DOHH2 (cell line): ENCODE measurements around the gene BUD23.
"Not testable (repeated sequence)": the region's sequence is repeated elsewhere in the genome, so short reads cannot be mapped to it uniquely, and the experiment has no call there.

Experiments used
- H3F3A ChIP-seq: fragments of 200-600 bp; sonication (generic), shearing (Covaris generic); 2 replicates; pipeline ENCODE4 v1.6.0; 2016; ENCODE audit warnings: antibody characterized with exemption, mild to moderate bottlenecking; ENCODE audit not compliant: control insufficient read depth, insufficient read depth
- H3K27ac ChIP-seq: fragments of 200-600 bp; sonication (generic); 2 replicates; pipeline ENCODE4 v1.5.1; 2014; ENCODE audit warnings: low read depth, mild to moderate bottlenecking, low read length, moderate library complexity
- H3K27me3 ChIP-seq: fragments of 200-600 bp; sonication (generic); 2 replicates; pipeline ENCODE4 v1.6.1; 2014; ENCODE audit warnings: mild to moderate bottlenecking, low read length, mixed read lengths; ENCODE audit not compliant: control insufficient read depth
- H3K36me3 ChIP-seq: fragments of 200-600 bp; sonication (generic); 2 replicates; pipeline ENCODE4 v1.6.1; 2014; ENCODE audit warnings: mild to moderate bottlenecking, low read length, moderate library complexity, mixed read lengths; ENCODE audit not compliant: control insufficient read depth
- H3K4me1 ChIP-seq: fragments of 200-600 bp; sonication (generic); 2 replicates; pipeline ENCODE4 v1.6.1; 2014; ENCODE audit warnings: mild to moderate bottlenecking, low read length, mixed read lengths; ENCODE audit not compliant: control insufficient read depth
- H3K4me2 ChIP-seq: fragments of 200-600 bp; sonication (generic); 2 replicates; pipeline ENCODE4 v1.6.0; 2014; ENCODE audit warnings: mild to moderate bottlenecking, low read length, moderate library complexity
- H3K4me3 ChIP-seq: fragments of 200-600 bp; sonication (generic); 2 replicates; pipeline ENCODE4 v1.5.1; 2014; ENCODE audit warnings: mild to moderate bottlenecking, low read length, mixed read lengths
- H3K79me2 ChIP-seq: fragments of 200-600 bp; sonication (generic); 2 replicates; pipeline ENCODE4 v1.6.1; 2014; ENCODE audit warnings: mild to moderate bottlenecking, low read length, mixed read lengths; ENCODE audit not compliant: control insufficient read depth
- H3K9me2 ChIP-seq: fragments of 200-600 bp; sonication (generic); replicated peaks from 2 replicates; pipeline ENCODE4 v1.6.1; 2014; ENCODE audit warnings: mild to moderate bottlenecking, low read length, mixed read lengths; ENCODE audit not compliant: control insufficient read depth
- H3K9me3 ChIP-seq: fragments of 200-600 bp; sonication (generic); 2 replicates; pipeline ENCODE4 v1.6.1; 2014; ENCODE audit warnings: antibody characterized with exemption, low read length, mixed read lengths; ENCODE audit not compliant: control insufficient read depth, insufficient read depth
- H4K20me1 ChIP-seq: fragments of 200-600 bp; sonication (generic); 2 replicates; pipeline ENCODE4 v1.6.0; 2014; ENCODE audit warnings: low read depth, mild to moderate bottlenecking, antibody characterized with exemption, low read length, moderate library complexity; ENCODE audit not compliant: control insufficient read depth, insufficient read depth
- EZH2phosphoT487 ChIP-seq: fragments of 200-600 bp; sonication (generic); IDR thresholded peaks from 2 replicates; pipeline ENCODE4 v1.6.1; 2017; ENCODE audit warnings: borderline replicate concordance, mild to moderate bottlenecking, antibody characterized with exemption, low read length, moderate library complexity, mixed read lengths
- TF ChIP-seq, protein P1 (sequence below): fragments of 200-600 bp; sonication (generic); IDR thresholded peaks from one replicate; pipeline ENCODE4 v1.5.1; 2014; ENCODE audit warnings: antibody characterized with exemption, mild to moderate bottlenecking, low read depth, low read length; ENCODE audit not compliant: poor library complexity, severe bottlenecking

The BUD23 gene

DNA sequence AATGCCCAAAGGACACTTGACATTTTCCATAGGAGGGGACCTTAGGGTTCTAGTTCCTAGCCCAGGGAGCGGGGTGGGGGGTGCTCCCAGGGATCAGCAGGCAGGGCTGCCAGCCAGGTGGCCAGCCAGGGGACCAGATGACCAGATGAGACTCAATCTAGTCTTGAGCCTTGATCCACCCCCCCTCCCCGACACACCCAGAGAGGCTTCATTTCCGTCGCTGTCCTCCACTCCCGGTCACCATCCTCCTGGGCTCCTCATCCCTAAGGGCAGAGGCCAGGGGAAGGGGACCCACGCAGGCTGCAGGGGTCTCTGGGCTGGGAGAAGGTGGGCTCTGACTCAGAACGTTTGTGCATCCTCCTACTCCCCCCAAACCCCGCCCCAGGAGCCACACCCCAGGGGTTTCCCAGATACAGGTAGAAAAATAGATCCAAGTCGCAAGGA lies 35.1 kb downstream of the BUD23 start:
- H3K4me2 ChIP-seq = peak overlapping the region; percentile 99
- H3F3A ChIP-seq = no peaks in the 10 kb centered on the region
- no peak for TF ChIP-seq EZH2phosphoT487
- TF ChIP-seq, protein P1, sequence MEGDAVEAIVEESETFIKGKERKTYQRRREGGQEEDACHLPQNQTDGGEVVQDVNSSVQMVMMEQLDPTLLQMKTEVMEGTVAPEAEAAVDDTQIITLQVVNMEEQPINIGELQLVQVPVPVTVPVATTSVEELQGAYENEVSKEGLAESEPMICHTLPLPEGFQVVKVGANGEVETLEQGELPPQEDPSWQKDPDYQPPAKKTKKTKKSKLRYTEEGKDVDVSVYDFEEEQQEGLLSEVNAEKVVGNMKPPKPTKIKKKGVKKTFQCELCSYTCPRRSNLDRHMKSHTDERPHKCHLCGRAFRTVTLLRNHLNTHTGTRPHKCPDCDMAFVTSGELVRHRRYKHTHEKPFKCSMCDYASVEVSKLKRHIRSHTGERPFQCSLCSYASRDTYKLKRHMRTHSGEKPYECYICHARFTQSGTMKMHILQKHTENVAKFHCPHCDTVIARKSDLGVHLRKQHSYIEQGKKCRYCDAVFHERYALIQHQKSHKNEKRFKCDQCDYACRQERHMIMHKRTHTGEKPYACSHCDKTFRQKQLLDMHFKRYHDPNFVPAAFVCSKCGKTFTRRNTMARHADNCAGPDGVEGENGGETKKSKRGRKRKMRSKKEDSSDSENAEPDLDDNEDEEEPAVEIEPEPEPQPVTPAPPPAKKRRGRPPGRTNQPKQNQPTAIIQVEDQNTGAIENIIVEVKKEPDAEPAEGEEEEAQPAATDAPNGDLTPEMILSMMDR = no peak
- peak overlapping the region; percentile 96 for H3K4me3 ChIP-seq
- no peaks in the 10 kb centered on the region for H3K9me2 ChIP-seq
- H3K36me3 ChIP-seq = no peaks in the 10 kb centered on the region
- peaks cover 22% of the 10 kb centered on the region; the same call in 1 of the 2 replicates for H4K20me1 ChIP-seq
- H3K27me3 ChIP-seq = peaks cover 38% of the 10 kb centered on the region
- H3K4me1 ChIP-seq = peaks cover 32% of the 10 kb centered on the region
- peaks cover 13% of the 10 kb centered on the region for H3K79me2 ChIP-seq
- no peaks in the 10 kb centered on the region for H3K9me3 ChIP-seq
- H3K27ac ChIP-seq = no peak overlapping the region

DNA sequence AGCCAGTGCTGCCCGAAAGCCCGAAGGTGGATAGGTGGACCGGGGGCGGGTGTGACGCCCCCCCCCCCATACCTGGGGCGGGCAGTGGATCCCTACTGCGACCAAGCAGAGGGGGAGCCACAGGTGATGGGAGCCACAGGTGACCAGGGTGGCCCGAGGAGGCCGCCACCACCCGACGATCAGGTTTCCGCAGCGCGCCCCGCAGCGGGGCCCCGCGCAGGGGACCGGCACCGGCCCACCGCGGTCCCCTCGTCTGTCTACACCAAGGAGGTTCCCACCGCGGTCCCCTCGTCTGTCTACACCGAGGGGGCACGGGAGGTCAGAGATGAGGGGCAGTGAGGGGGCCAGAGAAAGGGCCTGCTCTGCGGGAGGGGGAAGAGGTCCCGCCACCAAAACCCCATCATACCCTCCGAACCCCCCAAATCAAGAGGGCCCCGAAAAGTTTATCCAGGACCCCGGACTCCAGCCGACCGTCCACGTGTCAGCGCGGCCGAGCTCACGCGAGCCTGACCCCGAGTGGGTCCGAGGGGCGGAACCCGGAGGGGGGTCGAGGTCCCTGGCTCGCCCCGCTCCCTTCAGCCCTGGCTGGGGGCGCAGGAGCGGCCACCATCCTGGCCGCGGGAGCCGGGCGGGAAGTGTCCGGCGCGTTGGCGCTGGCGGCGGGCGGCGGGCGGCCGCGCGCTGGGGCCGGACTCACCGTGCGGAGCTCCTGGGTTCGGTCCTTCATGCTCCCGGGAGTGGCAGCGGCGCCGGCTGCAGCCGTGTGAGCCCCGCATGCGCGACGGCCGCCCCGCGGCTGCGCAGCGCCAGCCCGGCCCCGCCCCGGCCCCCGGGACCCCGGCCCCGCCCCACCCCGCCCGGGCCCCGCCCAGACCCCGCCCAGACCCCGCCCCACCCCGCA lies 35.8 kb downstream of the BUD23 start, which contains the start of gene STX1A:
Gene STX1A, minus strand, starts transcription at position 765 of the 901 bp plus-strand sequence. Its CDS starts 38 bp downstream, at position 727.
- H3K27ac ChIP-seq = no peak within 1 kb of the TSS
- peak within 1 kb of the TSS; percentile 96 for H3K4me3 ChIP-seq
- peaks cover 32% of the 10 kb centered on the region for H3K4me1 ChIP-seq
- peaks cover 13% of the 10 kb centered on the region for H3K79me2 ChIP-seq
- no peaks in the 10 kb centered on the region for H3K36me3 ChIP-seq
- H3K9me2 ChIP-seq = no peaks in the 10 kb centered on the region
- TF ChIP-seq EZH2phosphoT487 = peak; percentile 96; the same call in 1 of the 2 replicates
- TF ChIP-seq, protein P1 = peak; percentile 33
- H3K9me3 ChIP-seq = no peaks in the 10 kb centered on the region
- H4K20me1 ChIP-seq = peaks cover 22% of the 10 kb centered on the region; the same call in 1 of the 2 replicates
- H3K27me3 ChIP-seq = peaks cover 38% of the 10 kb centered on the region
- no peaks in the 10 kb centered on the region for H3F3A ChIP-seq
- peak within 1 kb of the TSS; percentile 99 for H3K4me2 ChIP-seq

DNA sequence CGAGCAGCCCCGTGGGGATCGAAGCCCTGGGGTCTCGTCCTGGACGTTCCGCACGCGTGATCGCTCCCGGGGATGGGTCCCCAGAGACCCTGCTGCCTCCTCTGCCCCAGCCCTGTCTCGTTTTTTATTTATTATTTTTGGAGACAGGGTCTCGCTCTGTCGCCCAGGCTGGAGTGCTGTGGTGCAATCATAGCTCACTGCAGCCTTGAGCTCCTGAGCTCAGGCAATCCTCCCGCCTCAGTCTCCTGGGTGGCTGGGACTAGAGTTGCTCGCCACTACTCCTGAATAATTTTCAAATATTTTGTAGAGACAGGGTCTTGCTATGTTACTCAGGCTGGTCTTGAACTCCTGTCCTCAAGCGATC lies 36.4 kb downstream of the BUD23 start:
- Histone ChIP-seq H3K79me2 (peaks cover 13% of the 10 kb centered on the region), H3F3A (no peaks in the 10 kb centered on the region), H3K36me3 (no peaks in the 10 kb centered on the region), H3K9me3 (no peaks in the 10 kb centered on the region), H3K4me1 (peaks cover 32% of the 10 kb centered on the region), H3K27me3 (peaks cover 38% of the 10 kb centered on the region), H3K9me2 (no peaks in the 10 kb centered on the region), H4K20me1 (peaks cover 22% of the 10 kb centered on the region; the same call in 1 of the 2 replicates), H3K4me2 (peak overlapping the region; percentile 63), H3K4me3 (peak overlapping the region; percentile 57), H3K27ac (no peak overlapping the region)
- TF ChIP-seq, protein P1 = no peak
- no peak for TF ChIP-seq EZH2phosphoT487

DNA sequence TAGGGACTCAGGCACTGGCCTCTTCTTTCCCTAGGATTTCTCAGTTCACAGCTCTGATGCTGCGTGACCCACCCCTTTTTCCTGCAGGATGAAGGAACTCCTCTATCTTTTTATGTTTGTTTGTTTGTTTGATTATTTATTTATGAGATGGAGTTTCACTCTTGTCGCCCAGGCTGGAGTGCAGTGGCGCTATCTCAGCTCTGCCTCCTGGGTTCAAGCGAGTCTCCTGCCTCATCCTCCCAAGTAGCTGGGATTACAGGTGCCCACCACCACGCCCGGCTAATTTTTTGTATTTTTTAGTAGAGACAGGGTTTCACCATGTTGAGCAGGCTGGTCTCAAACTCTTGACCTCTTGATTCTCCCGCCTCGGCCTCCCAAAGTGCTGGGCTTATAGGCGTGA lies 37.0 kb downstream of the BUD23 start:
- H3K9me2 ChIP-seq, H3K27ac ChIP-seq, H3F3A ChIP-seq, H3K4me2 ChIP-seq, H3K4me3 ChIP-seq, H3K36me3 ChIP-seq, H3K9me3 ChIP-seq: not testable (repeated sequence)
- peaks cover 30% of the 10 kb centered on the region for H3K4me1 ChIP-seq
- peaks cover 38% of the 10 kb centered on the region for H3K27me3 ChIP-seq
- H4K20me1 ChIP-seq = peaks cover 22% of the 10 kb centered on the region; the same call in 1 of the 2 replicates
- H3K79me2 ChIP-seq = peaks cover 13% of the 10 kb centered on the region
